ENCODE data around the gene CCDC85B.

CCDC85B gene

GRCh38 chr11:65857853-65858680, 32.4 kb upstream of the CCDC85B start, which contains the start of gene CFL1:
Gene CFL1, minus strand, starts transcription at chr11:65858180. Its CDS starts 81 bp downstream, at chr11:65858099.
- DNase-seq (ENCODE audit: low read depth, low spot score) = peak; percentile 93

- DNase-seq (ENCODE audit: low read depth, low spot score) = no peak
These were observed 31.8 kb upstream of the CCDC85B start for GRCh38 chr11:65858681-65859087.

DNA sequence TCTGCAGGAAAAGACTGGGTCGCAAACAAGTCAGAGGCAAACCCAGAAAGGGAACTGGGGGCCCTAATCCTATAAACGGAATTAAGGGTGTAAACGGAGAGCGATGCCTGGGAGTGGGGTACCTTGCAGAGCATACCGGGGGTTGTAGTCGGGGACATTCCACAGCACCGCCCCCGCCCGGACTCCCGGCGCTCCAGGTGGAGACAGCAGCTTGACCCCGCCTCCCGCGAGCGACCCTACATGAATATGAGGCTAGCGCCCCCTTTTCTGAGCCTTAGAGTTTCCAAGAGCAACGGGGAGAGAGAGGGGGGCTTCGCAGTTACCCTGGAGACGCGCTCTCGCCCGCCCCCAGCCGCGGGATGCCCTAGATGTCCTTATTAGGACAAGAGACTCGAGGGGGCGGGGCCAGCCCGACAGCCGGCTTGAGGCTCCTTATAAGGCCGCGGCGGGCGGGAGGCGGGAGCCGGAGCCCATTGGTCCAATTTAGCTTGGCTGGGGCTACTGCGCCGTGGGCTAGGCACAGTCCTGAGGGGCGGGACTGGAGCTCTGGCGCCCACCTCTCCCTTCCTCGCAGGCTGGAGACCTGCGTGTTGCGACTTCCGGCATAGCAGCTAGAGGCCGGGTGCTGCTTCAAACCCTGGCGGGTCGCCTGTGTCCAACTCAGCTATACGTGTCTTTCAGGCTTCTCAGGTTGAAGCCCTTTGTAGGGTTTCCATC, 31.2 kb upstream of the CCDC85B start:
- peak; percentile 98 for DNase-seq (ENCODE audit: low read depth, low spot score)

GRCh38 chr11:65859812-65860277, 30.6 kb upstream of the CCDC85B start:
- DNase-seq (ENCODE audit: low read depth, low spot score) = no peak

DNA sequence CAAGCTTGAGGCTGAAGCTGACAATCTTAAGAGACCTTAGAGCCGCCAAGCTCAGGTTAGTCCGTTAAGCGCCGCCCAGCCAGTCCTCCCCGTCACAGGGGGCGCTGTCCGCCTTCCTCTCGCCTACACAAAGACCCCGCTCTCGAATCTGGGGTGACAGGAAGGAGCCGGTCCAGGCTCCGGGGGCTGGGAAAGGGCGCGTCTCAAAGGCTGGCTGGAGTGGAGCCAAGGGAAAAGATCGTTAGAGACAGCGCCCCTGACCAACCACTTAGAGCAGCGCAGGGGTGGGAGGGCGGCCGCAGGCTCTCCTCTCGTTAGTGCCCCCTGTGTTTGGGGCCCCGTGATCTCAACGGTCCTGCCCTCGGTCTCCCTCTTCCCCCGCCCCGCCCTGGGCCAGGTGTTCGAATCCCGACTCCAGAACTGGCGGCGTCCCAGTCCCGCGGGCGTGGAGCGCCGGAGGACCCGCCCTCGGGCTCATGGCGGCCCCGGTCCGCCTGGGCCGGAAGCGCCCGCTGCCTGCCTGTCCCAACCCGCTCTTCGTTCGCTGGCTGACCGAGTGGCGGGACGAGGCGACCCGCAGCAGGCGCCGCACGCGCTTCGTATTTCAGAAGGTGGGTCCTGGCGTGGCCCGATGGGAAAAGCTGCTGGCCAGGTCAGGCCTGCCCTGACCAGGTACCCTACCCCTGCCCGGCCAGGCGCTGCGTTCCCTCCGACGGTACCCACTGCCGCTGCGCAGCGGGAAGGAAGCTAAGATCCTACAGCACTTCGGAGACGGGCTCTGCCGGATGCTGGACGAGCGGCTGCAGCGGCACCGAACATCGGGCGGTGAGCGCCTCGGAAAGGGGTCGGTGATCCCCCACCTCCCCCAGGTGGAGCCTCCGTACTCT, 30.0 kb upstream of the CCDC85B start, which contains the start of gene MUS81:
Gene MUS81, plus strand, starts transcription at position 156 of the 887 bp plus-strand sequence. Its CDS starts 321 bp downstream, at position 477.
- peak; percentile 96 for DNase-seq (ENCODE audit: low read depth, low spot score)

DNA sequence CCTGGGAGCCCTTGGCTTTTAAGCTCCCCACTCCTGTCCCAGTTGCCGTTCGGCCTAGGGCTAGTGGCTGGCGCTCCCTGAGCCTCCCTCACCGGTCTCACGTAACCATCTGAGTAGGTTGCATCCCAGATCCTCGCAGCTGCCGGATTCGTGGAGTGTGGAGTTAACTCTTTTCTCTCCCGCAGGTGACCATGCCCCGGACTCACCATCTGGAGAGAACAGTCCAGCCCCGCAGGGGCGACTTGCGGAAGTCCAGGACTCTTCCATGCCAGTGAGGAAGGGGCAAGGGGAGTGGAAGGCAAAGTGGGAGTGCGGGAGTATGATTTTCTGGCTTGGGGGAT, 29.3 kb upstream of the CCDC85B start:
- DNase-seq (ENCODE audit: low read depth, low spot score) = no peak

DNA sequence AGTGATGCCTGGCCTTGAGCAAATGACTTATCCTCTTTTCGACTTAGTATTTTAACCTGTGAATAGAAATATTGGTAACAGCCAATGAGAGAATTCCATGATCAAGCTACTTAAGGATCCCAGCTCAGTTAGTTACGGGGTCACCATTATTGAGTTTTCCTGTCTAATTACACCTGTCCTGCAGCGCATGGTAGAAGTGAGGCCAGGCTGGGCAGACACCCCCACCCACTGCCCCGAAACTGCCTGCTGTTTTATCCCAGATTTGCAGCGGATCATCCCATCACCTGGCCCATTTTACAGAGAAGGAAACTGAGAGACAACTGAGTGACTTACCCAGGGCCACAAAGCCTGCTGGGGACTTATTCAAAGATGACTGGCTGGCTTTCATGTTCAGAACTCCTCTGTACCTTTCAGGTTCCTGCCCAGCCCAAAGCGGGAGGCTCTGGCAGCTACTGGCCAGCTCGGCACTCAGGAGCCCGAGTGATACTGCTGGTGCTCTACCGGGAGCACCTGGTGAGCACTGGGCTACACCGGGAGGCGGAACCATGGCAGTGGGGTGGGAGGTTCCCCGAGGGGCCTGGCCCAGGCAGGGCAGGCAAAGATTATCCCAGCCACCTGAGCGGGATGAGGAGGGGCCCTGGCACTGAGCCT, 28.8 kb upstream of the CCDC85B start:
- DNase-seq (ENCODE audit: low read depth, low spot score) = no peak

DNA sequence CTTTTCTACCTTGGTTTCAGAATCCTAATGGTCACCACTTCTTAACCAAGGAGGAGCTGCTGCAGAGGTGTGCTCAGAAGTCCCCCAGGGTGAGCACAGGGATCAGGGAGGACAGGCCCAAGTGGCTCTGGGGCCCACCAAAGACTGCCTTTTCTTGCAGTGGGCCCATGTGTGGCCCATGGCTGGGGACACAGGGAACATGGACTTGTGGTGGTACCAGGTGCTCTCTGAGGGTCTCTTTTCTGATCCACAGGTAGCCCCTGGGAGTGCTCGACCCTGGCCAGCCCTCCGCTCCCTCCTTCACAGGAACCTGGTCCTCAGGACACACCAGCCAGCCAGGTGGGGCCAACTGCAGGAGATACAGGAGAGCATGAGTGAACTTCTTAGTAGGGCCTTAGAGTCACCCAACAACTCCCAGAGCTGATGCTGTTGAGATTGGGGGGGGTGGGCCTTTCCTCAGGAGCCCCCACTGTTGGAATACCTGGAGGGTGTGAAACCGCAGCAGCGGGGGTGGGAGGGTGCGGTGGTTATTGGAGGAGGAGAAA, 28.2 kb upstream of the CCDC85B start:
- DNase-seq (ENCODE audit: low read depth, low spot score) = no peak

GRCh38 chr11:65862941-65863888, 27.3 kb upstream of the CCDC85B start:
- DNase-seq (ENCODE audit: low read depth, low spot score) = no peak

DNA sequence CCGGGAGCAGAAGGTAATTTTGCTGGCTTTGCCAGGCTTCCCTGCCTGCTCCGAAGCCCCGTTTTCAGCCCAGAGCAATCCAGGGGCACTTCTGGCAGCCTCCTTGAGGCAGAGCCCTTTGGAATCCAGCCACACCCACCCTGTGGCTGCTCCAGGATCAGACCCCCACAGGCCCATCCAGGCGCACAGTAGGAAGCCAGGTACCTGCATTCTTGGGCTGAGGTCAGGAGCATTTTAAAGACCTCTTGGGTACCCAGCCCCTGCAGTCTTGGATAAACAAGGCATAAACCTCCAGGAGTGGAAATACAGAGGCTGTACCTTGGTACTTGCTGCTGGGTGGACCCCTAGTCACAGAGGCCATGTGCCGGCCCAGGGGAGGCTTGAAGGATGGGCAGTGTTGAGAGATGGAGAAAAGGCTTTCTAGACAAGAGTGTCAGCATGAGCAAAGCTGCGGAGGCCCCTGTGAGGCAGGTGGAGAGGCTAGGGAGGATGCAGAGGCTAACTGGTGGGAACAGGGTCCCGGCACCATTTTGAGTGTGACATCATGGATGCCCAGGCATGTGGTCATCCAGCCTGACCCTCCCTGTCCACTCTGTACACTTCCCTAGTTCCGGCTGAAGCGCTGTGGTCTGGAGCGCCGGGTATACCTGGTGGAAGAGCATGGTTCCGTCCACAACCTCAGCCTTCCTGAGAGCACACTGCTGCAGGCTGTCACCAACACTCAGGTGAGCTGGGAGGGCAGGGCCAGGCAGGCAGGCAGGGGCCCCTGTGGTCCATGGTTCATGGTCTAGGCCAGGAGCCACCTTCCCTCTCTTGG, 26.4 kb upstream of the CCDC85B start:
- DNase-seq (ENCODE audit: low read depth, low spot score) = no peak

DNA sequence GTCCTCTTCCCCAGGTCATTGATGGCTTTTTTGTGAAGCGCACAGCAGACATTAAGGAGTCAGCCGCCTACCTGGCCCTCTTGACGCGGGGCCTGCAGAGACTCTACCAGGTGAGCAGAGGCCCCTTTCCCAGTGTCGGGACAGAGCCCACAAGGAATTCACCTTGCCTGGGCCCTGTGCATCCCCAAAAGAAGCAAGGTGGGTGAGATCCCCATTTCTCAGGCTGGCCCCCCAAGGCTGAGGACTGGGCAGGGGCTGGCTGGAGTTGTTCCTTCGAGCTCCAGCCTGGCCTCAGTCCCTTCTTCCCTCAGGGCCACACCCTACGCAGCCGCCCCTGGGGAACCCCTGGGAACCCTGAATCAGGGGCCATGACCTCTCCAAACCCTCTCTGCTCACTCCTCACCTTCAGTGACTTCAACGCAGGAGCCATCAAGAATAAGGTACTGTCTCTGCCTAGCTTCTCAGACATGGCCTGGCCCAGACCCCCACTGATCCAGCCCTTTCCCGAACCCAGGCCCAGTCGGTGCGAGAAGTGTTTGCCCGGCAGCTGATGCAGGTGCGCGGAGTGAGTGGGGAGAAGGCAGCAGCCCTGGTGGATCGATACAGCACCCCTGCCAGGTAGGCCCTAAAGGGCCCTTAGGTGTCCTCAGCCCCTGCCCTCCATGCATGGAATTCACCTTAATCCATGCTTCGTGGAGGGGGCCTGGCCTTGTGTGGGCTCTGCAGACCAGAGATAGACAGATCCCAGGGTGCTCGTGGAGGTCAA, 25.6 kb upstream of the CCDC85B start:
- DNase-seq (ENCODE audit: low read depth, low spot score) = no peak

GRCh38 chr11:65865550-65866172, 24.8 kb upstream of the CCDC85B start:
- no peak for DNase-seq (ENCODE audit: low read depth, low spot score)

GRCh38 chr11:65866509-65867283, 23.8 kb upstream of the CCDC85B start:
- no peak for DNase-seq (ENCODE audit: low read depth, low spot score)

DNA sequence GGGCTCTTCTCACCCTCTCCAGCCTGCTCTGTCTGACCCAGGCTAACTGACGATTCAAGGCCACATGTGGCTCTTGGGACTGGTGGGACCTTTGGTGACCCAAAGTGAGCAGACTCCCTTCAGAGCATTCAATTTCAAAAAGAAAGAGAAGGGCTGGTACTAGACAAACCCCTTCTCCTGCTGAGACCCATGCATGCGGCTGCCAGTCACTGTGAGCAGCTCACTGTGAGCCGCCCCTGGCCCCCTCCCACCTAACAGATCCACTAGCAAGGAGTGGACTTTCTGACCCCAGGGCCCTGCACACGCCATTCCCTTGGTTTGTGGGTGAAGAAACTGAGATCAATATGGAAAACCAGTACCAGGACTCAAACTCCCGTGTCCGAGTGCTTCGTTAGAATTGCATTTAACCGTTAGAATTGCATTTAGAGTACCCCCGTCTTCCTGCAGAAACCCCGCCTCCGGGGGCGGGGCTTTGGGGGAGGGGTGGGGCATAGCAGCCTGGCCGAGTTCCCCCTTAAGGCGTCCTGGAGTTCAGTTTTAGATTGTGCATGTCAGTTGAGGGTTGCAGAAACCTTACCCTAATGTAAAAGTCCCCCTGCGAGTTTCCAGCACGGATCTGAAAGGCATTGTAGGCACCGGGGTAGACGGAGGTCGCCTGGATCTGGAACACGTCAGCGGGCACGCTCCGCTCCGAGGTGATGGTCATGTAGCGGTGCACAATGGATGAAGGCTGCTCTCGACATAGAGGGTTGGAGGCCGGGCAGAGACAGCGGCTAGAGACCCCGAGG, 23.0 kb upstream of the CCDC85B start:
- DNase-seq (ENCODE audit: low read depth, low spot score) = no peak

DNA sequence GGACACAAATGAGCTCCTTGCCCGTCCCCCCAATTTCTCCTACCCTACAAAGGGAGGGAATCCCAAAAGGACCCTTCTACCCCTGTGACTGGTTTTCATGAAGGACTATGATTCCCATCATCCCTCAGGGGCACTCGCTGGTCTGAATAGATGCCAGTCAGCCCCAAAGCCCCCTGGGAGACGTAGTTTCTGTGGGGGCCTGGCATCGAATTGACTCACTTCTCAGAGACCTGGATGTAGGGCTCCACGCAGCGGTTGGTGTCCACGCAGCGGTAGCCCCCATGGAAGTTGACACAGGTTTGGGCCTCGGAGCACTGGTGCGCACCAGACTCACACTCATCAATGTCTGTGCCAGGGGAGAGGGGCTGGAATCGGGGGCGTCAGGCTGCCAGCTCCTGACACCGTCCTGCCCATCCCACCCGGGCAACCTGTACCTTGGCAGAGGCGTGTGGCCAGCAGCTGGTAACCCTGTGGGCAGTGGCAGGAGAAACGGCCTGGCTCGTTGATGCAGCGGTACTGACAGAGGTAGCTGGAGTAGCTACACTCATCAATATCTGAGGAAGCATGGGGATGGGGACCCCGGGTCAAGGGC, 22.3 kb upstream of the CCDC85B start:
- DNase-seq (ENCODE audit: low read depth, low spot score) = no peak

- DNase-seq (ENCODE audit: low read depth, low spot score) = no peak
These were observed 21.6 kb upstream of the CCDC85B start for GRCh38 chr11:65868907-65869306.

Data from smooth muscle cell of the brain vasculature (primary cell).